HUES64 (cell line): Measurements from ENCODE around the gene TRPM3.

Experiments used
- H3K27ac ChIP-seq: 2 replicates; pipeline ENCODE4 v1.7.0; 2013; ENCODE audit warnings: low read depth, low read length, inconsistent platforms
- H3K27me3 ChIP-seq: 2 replicates; pipeline ENCODE4 v1.6.1; 2013; ENCODE audit warnings: mild to moderate bottlenecking, low read length; ENCODE audit not compliant: insufficient read depth
- H3K36me3 ChIP-seq: 2 replicates; pipeline ENCODE4 v1.6.1; 2013; ENCODE audit warnings: mild to moderate bottlenecking, low read length; ENCODE audit not compliant: insufficient read depth
- H3K4me1 ChIP-seq: 2 replicates; pipeline ENCODE4 v1.6.1; 2013; ENCODE audit warnings: mild to moderate bottlenecking, low read length, moderate library complexity; ENCODE audit not compliant: insufficient read depth
- H3K4me3 ChIP-seq: 2 replicates; pipeline ENCODE4 v1.5.1; 2013; ENCODE audit warnings: mild to moderate bottlenecking, low read length, moderate library complexity
- H3K9ac ChIP-seq: 2 replicates; pipeline ENCODE4 v1.6.1; 2013; ENCODE audit warnings: mild to moderate bottlenecking, low read depth, low read length
- H3K9me3 ChIP-seq: 2 replicates; pipeline ENCODE4 v1.6.1; 2013; ENCODE audit warnings: low read depth, low read length; ENCODE audit not compliant: insufficient read depth
- WGBS: fragments of 150-250, 120-280 bp; methylation state at CpG from one replicate; pipeline ENCODE4 v1.1.7; 2013; ENCODE audit warnings: missing lambda C conversion rate; 5-methylcytosine and 5-hydroxymethylcytosine counted together

TRPM3 gene

GRCh38 chr9:70949239-70949638 lies 172.2 kb downstream of the TRPM3 start:
- H3K4me1 ChIP-seq, result peaks cover 25% of the 10 kb centered on the region

DNA sequence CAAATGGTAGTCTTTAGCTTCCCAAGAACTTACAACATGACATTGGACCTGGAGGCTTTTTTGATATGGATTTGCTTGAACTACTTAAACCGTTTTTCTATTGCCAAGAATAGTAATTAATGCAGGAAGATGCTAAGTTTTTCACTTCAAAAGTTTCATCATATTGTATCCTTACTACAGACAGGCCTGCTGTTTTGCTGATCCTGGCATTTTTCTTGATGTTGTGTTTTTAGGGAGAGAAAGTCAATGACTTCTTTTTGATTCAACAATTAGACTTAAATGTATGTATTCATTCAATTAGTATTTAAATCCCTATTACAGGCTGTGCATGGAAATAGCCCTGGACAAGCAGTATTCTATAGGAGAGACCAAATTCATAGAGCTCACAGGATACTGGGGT lies 172.7 kb downstream of the TRPM3 start:
- H3K9ac ChIP-seq, result no peak overlapping the region
- H3K9me3 ChIP-seq, result no peaks in the 10 kb centered on the region
- H3K27ac ChIP-seq, result no peak overlapping the region
- no CpG with 5 or more reads among the region's 1 CpG for WGBS
- H3K27me3 ChIP-seq, result no peaks in the 10 kb centered on the region
- H3K4me1 ChIP-seq, result peaks cover 20% of the 10 kb centered on the region
- no peaks in the 10 kb centered on the region for H3K36me3 ChIP-seq
- no peak overlapping the region for H3K4me3 ChIP-seq

More at GRCh38 chr9:70949239-70949638, 172.2 kb downstream of the TRPM3 start:
- no peaks in the 10 kb centered on the region for H3K9me3 ChIP-seq
- H3K4me3 ChIP-seq, result no peak overlapping the region
- no peaks in the 10 kb centered on the region for H3K36me3 ChIP-seq
- no peak overlapping the region for H3K9ac ChIP-seq
- 80% methylated on average over 4 of the region's 4 CpGs for WGBS
- no peaks in the 10 kb centered on the region for H3K27me3 ChIP-seq
- no peak overlapping the region for H3K27ac ChIP-seq

- H3K4me3 ChIP-seq, result no peak overlapping the region
- H3K4me1 ChIP-seq, result peaks cover 19% of the 10 kb centered on the region
- no peak overlapping the region for H3K27ac ChIP-seq
- H3K36me3 ChIP-seq, result no peaks in the 10 kb centered on the region
- WGBS, result 61% methylated on average over 2 of the region's 2 CpGs
- H3K9ac ChIP-seq, result no peak overlapping the region
- no peaks in the 10 kb centered on the region for H3K27me3 ChIP-seq
- H3K9me3 ChIP-seq, result no peaks in the 10 kb centered on the region
Observed at GRCh38 chr9:70947511-70947910, 173.9 kb downstream of the TRPM3 start.

- Histone ChIP-seq H3K36me3 (no peaks in the 10 kb centered on the region), H3K9ac (no peak overlapping the region), H3K4me3 (no peak overlapping the region), H3K4me1 (peaks cover 19% of the 10 kb centered on the region), H3K27me3 (no peaks in the 10 kb centered on the region), H3K9me3 (no peaks in the 10 kb centered on the region), H3K27ac (no peak overlapping the region)
Observed at GRCh38 chr9:70947086-70947485, 174.3 kb downstream of the TRPM3 start.

DNA sequence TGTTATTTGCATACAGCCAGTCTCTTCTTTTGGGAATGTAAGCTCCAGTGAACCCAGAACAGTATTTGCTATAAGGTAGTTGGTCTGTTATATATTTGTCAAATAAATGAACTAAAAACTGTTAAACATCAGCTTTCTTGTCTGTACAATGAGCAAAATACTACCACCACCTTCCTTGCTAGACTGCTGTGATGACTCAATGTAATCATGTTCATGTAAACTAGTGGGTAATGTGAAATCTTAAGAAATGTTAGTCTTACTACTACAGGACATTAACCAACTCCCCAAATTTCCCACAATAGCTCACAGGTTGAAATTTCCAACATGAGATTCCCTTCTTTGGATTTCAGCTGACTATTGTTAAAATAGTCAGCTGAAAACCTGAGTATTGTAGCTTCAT lies 176.1 kb downstream of the TRPM3 start:
- Histone ChIP-seq H3K27me3 (no peaks in the 10 kb centered on the region), H3K4me3 (no peak overlapping the region), H3K9ac (no peak overlapping the region), H3K9me3 (no peaks in the 10 kb centered on the region), H3K27ac (no peak overlapping the region), H3K4me1 (peaks cover 27% of the 10 kb centered on the region), H3K36me3 (no peaks in the 10 kb centered on the region)

GRCh38 chr9:70941191-70941590 lies 180.2 kb downstream of the TRPM3 start:
- H3K4me1 ChIP-seq, result peaks cover 27% of the 10 kb centered on the region
- no peaks in the 10 kb centered on the region for H3K9me3 ChIP-seq
- no peak overlapping the region for H3K9ac ChIP-seq
- WGBS, result 94% methylated on average over 4 of the region's 4 CpGs
- H3K36me3 ChIP-seq, result no peaks in the 10 kb centered on the region
- no peak overlapping the region for H3K4me3 ChIP-seq
- H3K27me3 ChIP-seq, result no peaks in the 10 kb centered on the region
- no peak overlapping the region for H3K27ac ChIP-seq

GRCh38 chr9:70940605-70941004 lies 180.8 kb downstream of the TRPM3 start:
- H3K36me3 ChIP-seq, result no peaks in the 10 kb centered on the region
- 59% methylated on average over 2 of the region's 2 CpGs for WGBS
- H3K4me1 ChIP-seq, result peaks cover 31% of the 10 kb centered on the region
- no peak overlapping the region for H3K4me3 ChIP-seq
- no peaks in the 10 kb centered on the region for H3K27me3 ChIP-seq
- H3K9me3 ChIP-seq, result no peaks in the 10 kb centered on the region
- H3K9ac ChIP-seq, result no peak overlapping the region
- no peak overlapping the region for H3K27ac ChIP-seq

DNA sequence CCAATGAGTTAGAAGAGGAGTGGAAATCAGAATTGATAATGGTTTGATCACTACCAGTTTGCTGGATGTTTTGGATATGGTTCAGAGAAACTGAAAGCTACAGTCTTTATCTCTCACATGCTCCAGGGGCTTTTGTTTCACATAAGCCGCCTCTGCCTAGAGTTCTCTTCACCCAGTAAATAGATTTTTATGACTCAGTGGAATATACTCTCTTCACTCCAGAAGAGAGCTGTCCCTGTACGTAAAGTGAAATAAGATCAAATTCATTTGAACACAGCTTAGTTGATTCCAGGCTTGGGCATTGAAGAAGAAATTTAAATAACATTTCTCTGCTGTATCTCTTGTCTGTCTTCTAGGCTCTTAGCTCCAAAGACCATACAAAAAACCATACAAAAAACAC lies 184.9 kb downstream of the TRPM3 start:
- WGBS, result 89% methylated on average over 2 of the region's 2 CpGs

GRCh38 chr9:70935856-70936255 lies 185.6 kb downstream of the TRPM3 start:
- H3K9ac ChIP-seq, result no peak overlapping the region
- H3K36me3 ChIP-seq, result no peaks in the 10 kb centered on the region
- no peak overlapping the region for H3K4me3 ChIP-seq
- peaks cover 39% of the 10 kb centered on the region for H3K4me1 ChIP-seq
- H3K27ac ChIP-seq, result no peak overlapping the region
- H3K27me3 ChIP-seq, result no peaks in the 10 kb centered on the region
- no peaks in the 10 kb centered on the region for H3K9me3 ChIP-seq

More for the DNA sequence above, 184.9 kb downstream of the TRPM3 start:
- Histone ChIP-seq H3K9me3 (no peaks in the 10 kb centered on the region), H3K4me1 (peaks cover 44% of the 10 kb centered on the region), H3K27ac (no peak overlapping the region), H3K4me3 (no peak overlapping the region), H3K27me3 (no peaks in the 10 kb centered on the region), H3K9ac (no peak overlapping the region), H3K36me3 (no peaks in the 10 kb centered on the region)

DNA sequence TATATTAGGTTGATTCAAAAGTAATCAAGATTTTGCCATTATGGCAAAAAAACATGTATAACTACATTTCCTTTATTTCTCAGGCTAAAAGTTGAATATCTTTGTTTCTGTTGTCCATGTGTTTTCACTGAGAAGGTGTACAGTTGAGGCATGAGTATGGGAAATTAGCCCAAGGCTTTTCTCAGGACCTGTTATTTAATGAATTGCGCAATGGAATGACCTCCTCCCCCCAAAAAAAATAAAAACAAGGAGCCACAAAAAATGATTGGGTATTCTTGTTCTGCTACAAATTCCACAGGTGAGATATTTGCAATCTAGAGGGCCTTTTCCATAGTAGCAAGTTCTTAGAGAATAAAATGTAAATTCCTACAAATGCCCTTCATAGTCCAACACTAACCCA lies 186.8 kb downstream of the TRPM3 start:
- Histone ChIP-seq H3K36me3 (no peaks in the 10 kb centered on the region), H3K9me3 (no peaks in the 10 kb centered on the region), H3K27ac (no peak overlapping the region), H3K4me3 (no peak overlapping the region), H3K4me1 (peaks cover 28% of the 10 kb centered on the region), H3K27me3 (no peaks in the 10 kb centered on the region), H3K9ac (no peak overlapping the region)
- 100% methylated on average over 1 of the region's 1 CpG for WGBS

GRCh38 chr9:70933321-70933720 lies 188.1 kb downstream of the TRPM3 start:
- no peaks in the 10 kb centered on the region for H3K27me3 ChIP-seq
- no peaks in the 10 kb centered on the region for H3K9me3 ChIP-seq
- no peak overlapping the region for H3K4me3 ChIP-seq
- no peak overlapping the region for H3K27ac ChIP-seq
- no peaks in the 10 kb centered on the region for H3K36me3 ChIP-seq
- peaks cover 25% of the 10 kb centered on the region for H3K4me1 ChIP-seq
- no peak overlapping the region for H3K9ac ChIP-seq
- 93% methylated on average over 1 of the region's 1 CpG for WGBS

DNA sequence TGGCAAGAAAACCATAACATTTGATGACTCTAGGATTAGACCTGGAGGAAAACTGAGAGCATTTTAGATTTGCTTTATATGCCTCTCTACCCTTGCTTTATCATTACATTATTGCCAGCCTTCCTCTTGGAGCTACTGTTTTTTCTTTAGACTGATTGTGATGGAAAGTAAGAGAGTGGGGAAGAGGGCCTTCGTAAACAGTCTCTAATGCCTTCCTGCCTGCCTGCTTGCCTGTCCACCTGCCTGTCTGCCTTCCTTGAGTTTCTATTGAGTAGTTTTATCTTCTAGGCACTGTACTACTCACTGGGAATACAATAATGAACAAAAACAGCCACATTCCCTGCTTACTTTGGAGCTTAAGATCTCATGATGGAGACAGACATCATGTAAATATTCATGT lies 189.3 kb downstream of the TRPM3 start:
- H3K27me3 ChIP-seq, result no peaks in the 10 kb centered on the region
- no peak overlapping the region for H3K9ac ChIP-seq
- 33% methylated on average over 1 of the region's 1 CpG for WGBS

More for the DNA sequence above, 189.3 kb downstream of the TRPM3 start:
- Histone ChIP-seq H3K36me3 (no peaks in the 10 kb centered on the region), H3K4me3 (no peak overlapping the region), H3K27ac (no peak overlapping the region), H3K9me3 (no peaks in the 10 kb centered on the region), H3K4me1 (peaks cover 25% of the 10 kb centered on the region)
